ENCODE results near the gene TACR2.

The TACR2 gene

DNA sequence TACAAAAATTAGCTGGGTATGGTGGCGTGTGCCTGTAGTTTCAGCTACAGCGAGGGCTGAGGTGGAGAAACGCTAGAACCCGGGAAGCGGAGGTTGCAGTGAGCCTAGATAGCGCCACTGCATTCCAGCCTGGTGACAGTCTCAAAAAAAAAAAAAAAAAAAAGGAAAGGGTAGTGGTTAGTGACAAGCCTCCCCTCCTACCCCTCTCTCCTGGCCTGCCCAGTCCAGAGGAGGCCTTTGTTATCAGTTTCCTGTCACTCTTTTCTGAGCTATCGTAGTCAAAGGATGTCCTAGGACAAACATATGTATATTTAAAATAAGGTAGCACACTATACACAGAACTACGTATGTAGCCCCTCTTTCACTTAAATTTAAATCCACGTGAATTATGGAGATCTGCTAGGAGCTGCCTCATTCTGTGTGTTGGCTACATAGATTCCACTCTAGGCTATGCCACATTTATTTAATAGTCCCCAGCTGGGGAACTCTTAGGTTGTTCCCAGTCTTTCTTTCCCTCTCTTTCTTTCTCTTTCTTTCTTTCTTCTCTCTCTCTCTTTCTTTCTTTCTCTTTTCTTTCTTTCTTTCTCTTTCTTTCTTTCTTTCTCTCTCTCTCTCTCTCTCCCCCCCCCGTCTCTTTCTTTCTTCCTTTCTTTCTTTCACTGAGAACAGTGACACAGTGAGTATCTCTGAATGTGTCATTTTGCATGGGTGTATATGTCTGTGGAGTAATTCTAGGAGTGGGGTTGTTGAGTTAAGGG is 38.5 kb upstream of the TACR2 start:
- no peak overlapping the region; the same call in 1 of the 2 replicates for H3K27ac ChIP-seq
- TF ChIP-seq, protein P1, sequence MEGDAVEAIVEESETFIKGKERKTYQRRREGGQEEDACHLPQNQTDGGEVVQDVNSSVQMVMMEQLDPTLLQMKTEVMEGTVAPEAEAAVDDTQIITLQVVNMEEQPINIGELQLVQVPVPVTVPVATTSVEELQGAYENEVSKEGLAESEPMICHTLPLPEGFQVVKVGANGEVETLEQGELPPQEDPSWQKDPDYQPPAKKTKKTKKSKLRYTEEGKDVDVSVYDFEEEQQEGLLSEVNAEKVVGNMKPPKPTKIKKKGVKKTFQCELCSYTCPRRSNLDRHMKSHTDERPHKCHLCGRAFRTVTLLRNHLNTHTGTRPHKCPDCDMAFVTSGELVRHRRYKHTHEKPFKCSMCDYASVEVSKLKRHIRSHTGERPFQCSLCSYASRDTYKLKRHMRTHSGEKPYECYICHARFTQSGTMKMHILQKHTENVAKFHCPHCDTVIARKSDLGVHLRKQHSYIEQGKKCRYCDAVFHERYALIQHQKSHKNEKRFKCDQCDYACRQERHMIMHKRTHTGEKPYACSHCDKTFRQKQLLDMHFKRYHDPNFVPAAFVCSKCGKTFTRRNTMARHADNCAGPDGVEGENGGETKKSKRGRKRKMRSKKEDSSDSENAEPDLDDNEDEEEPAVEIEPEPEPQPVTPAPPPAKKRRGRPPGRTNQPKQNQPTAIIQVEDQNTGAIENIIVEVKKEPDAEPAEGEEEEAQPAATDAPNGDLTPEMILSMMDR (conservative IDR thresholded peaks at IDR 0.05) = no peak
- no peak for TF ChIP-seq ZFX (IDR thresholded peaks at IDR 0.05)

DNA sequence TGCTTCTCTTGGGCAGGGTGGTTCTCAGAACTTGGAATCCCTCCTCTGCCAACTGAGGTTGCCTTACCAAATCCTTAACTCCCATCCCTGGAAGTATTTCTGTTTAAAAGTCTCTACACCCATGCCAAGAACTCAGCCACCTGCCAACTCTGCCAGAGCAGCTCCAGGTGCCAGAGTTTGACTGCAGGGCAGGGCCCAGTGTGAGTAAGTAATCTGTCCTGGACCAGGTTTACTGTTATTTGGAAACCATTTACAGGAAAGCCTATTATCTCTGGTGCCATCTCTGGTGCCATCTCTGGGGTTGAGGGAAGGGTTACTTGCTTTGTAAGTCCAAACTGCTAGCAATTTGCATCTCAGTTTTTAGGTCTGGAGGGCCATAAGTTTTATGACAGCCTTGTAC is 37.1 kb upstream of the TACR2 start:
- H3K27ac ChIP-seq = peak overlapping the region; percentile 84
- TF ChIP-seq, protein P1 (conservative IDR thresholded peaks at IDR 0.05) = no peak
- TF ChIP-seq ZFX (IDR thresholded peaks at IDR 0.05) = no peak

DNA sequence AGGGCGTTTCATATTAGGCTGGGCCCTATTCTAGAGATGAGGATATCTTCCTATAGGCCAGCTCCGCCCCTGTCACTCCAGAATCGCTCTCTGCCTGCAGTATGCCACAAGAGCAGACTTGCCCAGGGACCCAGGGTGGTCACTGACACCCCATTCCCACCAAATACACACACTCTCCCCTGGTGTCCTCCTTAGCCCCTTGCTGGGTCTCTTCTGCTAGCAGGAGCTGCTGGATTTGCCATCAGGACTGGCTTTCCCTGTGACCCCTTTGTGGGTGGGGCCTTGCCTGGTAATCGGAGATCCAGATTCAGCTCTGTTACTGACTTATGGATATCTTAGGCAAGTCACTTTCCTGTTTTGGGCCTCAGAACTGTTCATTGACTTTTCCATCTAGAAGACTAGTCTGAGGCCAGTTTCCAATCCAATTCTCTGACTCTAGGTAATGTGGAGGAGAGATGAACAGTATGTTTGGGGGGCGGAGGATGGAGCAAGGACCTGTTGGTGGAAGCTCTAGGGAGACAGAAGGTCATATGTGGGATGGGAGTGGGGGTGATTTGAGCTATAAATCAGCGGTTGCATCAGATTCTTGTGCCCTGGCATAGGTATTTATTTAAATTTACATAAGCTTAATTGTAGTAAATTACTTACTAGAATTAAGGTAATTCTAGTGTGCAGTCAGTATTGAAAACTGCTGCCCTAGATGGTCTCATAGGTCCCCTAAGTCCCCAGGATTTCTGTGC is 36.1 kb upstream of the TACR2 start:
- TF ChIP-seq, protein P1 (conservative IDR thresholded peaks at IDR 0.05) = no peak
- TF ChIP-seq ZFX (IDR thresholded peaks at IDR 0.05) = no peak
- H3K27ac ChIP-seq = peak overlapping the region; percentile 84

DNA sequence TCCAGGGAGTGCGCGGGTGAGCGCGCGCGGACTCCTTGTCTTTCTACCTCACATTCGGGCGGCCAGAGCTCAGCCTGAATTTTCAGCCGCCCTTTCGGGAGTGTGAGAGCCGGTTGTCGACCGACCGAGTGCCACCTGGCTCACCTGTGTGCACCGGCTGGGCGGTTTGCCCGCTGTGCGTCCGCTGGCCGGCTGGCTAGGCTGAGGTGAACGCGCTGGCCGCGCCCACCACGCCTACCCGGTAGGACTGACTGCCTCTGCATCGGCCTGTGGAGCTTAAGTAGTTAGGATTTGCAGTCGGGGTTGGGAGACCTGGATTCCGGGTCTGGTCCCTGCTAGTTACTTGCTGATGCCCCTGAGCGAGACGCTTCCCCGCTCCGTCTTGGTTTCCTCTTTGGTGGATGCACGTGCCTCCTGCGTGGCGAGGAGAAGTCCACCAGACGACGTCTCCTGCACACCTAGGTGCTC is 35.1 kb upstream of the TACR2 start:
- H3K27ac ChIP-seq = peak overlapping the region; percentile 84

DNA sequence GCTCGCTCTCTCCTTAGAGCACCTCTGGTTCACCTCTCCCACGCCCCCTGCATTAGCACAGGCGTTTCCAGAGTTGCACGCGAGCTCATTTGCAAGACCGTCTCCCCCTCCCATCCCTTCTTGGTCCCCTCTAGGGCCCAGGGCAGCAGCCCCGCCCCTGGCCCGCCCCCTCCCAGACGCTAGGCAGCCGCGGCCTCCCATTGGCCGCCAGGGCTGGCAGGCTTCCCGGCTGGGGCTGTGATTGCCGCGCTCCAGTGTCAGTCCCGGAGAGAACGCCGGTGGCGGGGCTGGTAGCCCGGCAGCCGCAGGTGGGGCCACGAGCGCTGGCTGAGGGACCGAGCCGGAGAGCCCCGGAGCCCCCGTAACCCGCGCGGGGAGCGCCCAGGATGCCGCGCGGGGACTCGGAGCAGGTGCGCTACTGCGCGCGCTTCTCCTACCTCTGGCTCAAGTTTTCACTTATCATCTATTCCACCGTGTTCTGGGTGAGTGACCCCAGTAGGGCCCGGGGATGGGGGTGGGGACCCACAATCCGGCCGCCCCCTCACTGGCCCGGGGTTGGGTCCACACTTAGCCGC is 34.6 kb upstream of the TACR2 start, which contains the start of gene TSPAN15:
TSPAN15 (plus strand) TSS at position 257 of the 575 bp plus-strand sequence; CDS start at position 387, 130 bp downstream.
- H3K27ac ChIP-seq = peak within 1 kb of the TSS; percentile 84
- no peak for TF ChIP-seq ZFX (IDR thresholded peaks at IDR 0.05)
- TF ChIP-seq, protein P1 (conservative IDR thresholded peaks at IDR 0.05) = no peak

More for the DNA sequence above, 35.1 kb upstream of the TACR2 start:
- TF ChIP-seq ZFX (IDR thresholded peaks at IDR 0.05) = no peak
- TF ChIP-seq, protein P1 (conservative IDR thresholded peaks at IDR 0.05) = no peak

DNA sequence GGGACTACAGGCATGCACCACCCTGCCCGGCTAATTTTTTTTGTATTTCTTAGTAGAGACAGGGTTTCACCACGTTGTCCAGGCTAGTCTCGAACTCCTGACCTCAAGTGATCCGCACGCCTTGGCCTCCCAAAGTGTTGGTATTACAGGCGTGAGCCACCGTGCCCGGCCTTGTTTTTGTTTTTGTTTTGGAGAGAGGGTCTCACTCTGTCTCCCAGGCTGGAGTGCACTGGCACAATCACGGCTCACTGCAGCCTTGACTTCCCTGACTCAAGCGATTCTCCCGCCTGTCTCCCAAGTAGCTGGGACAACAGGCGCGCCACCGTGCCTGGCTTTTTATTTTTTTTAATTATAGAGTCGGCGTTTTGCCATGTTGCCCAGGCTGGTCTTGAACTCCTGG is 33.7 kb upstream of the TACR2 start:
- peak overlapping the region; percentile 84 for H3K27ac ChIP-seq

DNA sequence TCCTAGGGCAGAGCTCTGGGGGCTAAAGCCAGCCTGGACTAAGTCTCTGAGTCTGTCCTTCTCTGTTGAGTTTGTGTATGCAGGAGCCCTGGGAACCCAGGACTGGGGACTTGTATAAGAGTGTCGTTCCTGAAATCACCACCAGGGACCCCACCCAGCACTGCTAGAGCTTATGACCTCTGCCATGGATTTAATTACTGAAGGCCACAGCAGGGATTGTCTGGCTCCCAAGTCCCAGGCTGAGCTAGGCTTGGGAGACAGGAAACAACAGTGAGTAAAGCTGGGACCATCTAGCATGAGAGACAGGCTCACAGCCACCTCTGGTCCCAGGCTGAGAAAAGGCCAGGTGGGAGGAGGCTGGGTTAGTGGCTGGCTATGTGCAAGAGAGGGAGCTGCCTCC is 33.1 kb upstream of the TACR2 start:
- TF ChIP-seq, protein P1 (conservative IDR thresholded peaks at IDR 0.05) = peak; percentile 80
- no peak for TF ChIP-seq ZFX (IDR thresholded peaks at IDR 0.05)
- H3K27ac ChIP-seq = peak overlapping the region; percentile 84

Measured in C4-2B (cell line).